ENCODE results near the gene CCDC141.
"Not testable (repeated sequence)": the region's sequence is repeated elsewhere in the genome, so short reads cannot be mapped to it uniquely, and the experiment has no call there.

Gene CCDC141

GRCh38 chr2:179037807-179038206 is 12.1 kb downstream of the CCDC141 start:
- DNase-seq: no peak

- DNase-seq: no peak
These were observed 13.5 kb downstream of the CCDC141 start for GRCh38 chr2:179036353-179036905.

GRCh38 chr2:179031731-179032408 is 18.1 kb downstream of the CCDC141 start:
- DNase-seq: no peak

GRCh38 chr2:179024445-179024844 is 25.5 kb downstream of the CCDC141 start:
- no peak for DNase-seq

GRCh38 chr2:179022685-179023084 is 27.3 kb downstream of the CCDC141 start:
- no peak for DNase-seq

GRCh38 chr2:179021258-179021657 is 28.7 kb downstream of the CCDC141 start:
- no peak for DNase-seq

GRCh38 chr2:179020156-179020750 is 29.7 kb downstream of the CCDC141 start:
- no peak for DNase-seq

GRCh38 chr2:179019260-179019659 is 30.7 kb downstream of the CCDC141 start:
- no peak for DNase-seq

GRCh38 chr2:179017773-179018357 is 32.1 kb downstream of the CCDC141 start:
- DNase-seq: no peak

GRCh38 chr2:179014189-179014588 is 35.7 kb downstream of the CCDC141 start:
- not testable (repeated sequence) for DNase-seq

- no peak for DNase-seq
These were observed 44.0 kb downstream of the CCDC141 start for GRCh38 chr2:179005976-179006375.

- no peak for DNase-seq
These were observed 50.5 kb downstream of the CCDC141 start for GRCh38 chr2:178999476-178999875.

GRCh38 chr2:178998539-178998938 is 51.4 kb downstream of the CCDC141 start:
- DNase-seq: no peak

GRCh38 chr2:178997477-178997876 is 52.5 kb downstream of the CCDC141 start:
- no peak for DNase-seq

GRCh38 chr2:178997067-178997466 is 52.9 kb downstream of the CCDC141 start:
- no peak for DNase-seq

- DNase-seq: no peak
These were observed 55.7 kb downstream of the CCDC141 start for GRCh38 chr2:178994264-178994663.

GRCh38 chr2:178993788-178994187 is 56.1 kb downstream of the CCDC141 start:
- DNase-seq: no peak

GRCh38 chr2:178992719-178993118 is 57.2 kb downstream of the CCDC141 start:
- not testable (repeated sequence) for DNase-seq

- DNase-seq: no peak
These were observed 59.2 kb downstream of the CCDC141 start for GRCh38 chr2:178990533-178991241.

- not testable (repeated sequence) for DNase-seq
These were observed 60.5 kb downstream of the CCDC141 start for GRCh38 chr2:178989424-178989823.

GRCh38 chr2:178982652-178983051 is 67.3 kb downstream of the CCDC141 start:
- not testable (repeated sequence) for DNase-seq

- no peak for DNase-seq
These were observed 69.1 kb downstream of the CCDC141 start for GRCh38 chr2:178980815-178981214.

GRCh38 chr2:178978667-178979066 is 71.3 kb downstream of the CCDC141 start:
- no peak for DNase-seq

Data from midbrain (tissue), 1 donor.